ENCODE data around the gene DRAP1. TPM values are rescaled to one million over a fixed set of nuclear protein-coding genes. Genes with fewer than 3 reads are reported as not detected.
A peak's percentile ranks its signal among the peaks of the same experiment; 100 is the strongest.

The DRAP1 gene
- total and polyA plus RNA-seq, 9 of the 15 experiments (the other 6 are each of a cell fraction or from before 2014, with no cell fraction given) = 9.6 to 200 (median 92.9) TPM

- TF ChIP-seq REST (IDR thresholded peaks at IDR 0.05; ENCODE audit: borderline replicate concordance) = no peak
- TF ChIP-seq REST (CRISPR knock-in tag; IDR thresholded peaks at IDR 0.05; ENCODE audit: low read depth) = no peak; the same call in 1 of the 2 replicates
- TF ChIP-seq, protein P1, sequence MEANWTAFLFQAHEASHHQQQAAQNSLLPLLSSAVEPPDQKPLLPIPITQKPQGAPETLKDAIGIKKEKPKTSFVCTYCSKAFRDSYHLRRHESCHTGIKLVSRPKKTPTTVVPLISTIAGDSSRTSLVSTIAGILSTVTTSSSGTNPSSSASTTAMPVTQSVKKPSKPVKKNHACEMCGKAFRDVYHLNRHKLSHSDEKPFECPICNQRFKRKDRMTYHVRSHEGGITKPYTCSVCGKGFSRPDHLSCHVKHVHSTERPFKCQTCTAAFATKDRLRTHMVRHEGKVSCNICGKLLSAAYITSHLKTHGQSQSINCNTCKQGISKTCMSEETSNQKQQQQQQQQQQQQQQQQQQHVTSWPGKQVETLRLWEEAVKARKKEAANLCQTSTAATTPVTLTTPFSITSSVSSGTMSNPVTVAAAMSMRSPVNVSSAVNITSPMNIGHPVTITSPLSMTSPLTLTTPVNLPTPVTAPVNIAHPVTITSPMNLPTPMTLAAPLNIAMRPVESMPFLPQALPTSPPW (CRISPR knock-in tag; IDR thresholded peaks at IDR 0.05) = peak; percentile 83
- no peak for TF ChIP-seq FOS (IDR thresholded peaks at IDR 0.05; ENCODE audit: extremely low read depth, insufficient read length)
- TF ChIP-seq FOXK2 (conservative IDR thresholded peaks at IDR 0.05 in 1 of 2, IDR thresholded peaks at IDR 0.05 in 1 of 2; ENCODE audit: low read depth in 2 of 2) = peak in 1 of 2 experiments; percentile 6; a peak in 1 of 4 replicates
- TF ChIP-seq SMAD4 (CRISPR knock-in tag; conservative IDR thresholded peaks at IDR 0.05) = no peak
- TF ChIP-seq MYNN (IDR thresholded peaks at IDR 0.05) = no peak
- no peak for TF ChIP-seq MYNN (CRISPR knock-in tag; IDR thresholded peaks at IDR 0.05)
These were observed 8.7 kb downstream of the DRAP1 start (continued) for GRCh38 chr11:65927904-65928397.
